ENCODE results near the gene RUFY2. TPM values are rescaled to one million over a fixed set of nuclear protein-coding genes. Genes with fewer than 3 reads are reported as not detected.

The RUFY2 gene
- total and polyA plus RNA-seq, 2 donors (not counting 3 experiments of a cell fraction or from before 2014, with no cell fraction given) = 5.7 to 24.2 TPM

DNA sequence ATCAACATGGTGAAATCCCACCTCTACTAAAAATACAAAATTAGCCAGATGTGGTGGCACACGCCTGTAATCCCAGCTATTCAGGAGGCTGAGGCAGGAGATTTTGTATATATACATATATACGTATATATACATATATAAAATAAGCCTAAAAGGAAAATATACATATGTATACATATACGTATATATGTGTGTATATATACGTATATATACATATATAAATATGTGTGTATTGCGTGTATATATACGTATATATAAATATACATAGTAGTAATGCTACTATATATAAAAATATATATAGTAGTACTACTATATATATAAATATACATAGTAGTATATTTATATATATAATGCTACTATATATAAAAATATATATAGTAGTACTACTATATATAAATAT lies 47.9 kb downstream of the RUFY2 start:
- TF ChIP-seq FOS (IDR thresholded peaks at IDR 0.05; ENCODE audit: borderline replicate concordance, insufficient read depth, low read length) (no peak), JUN (IDR thresholded peaks at IDR 0.05; ENCODE audit: borderline replicate concordance, insufficient read depth, insufficient read length, low read depth) (no peak), EZH2 (IDR thresholded peaks at IDR 0.05; ENCODE audit: borderline replicate concordance, low read depth, low read length, severe bottlenecking) (no peak), GATA2 (IDR thresholded peaks at IDR 0.05; ENCODE audit: insufficient read depth, insufficient read length, low read depth, low read length) (no peak), POLR2A (IDR thresholded peaks at IDR 0.05; ENCODE audit: low read depth, low read length) (no peak), MYC (IDR thresholded peaks at IDR 0.05; ENCODE audit: low read depth, low read length) (no peak), POLR2AphosphoS5 (IDR thresholded peaks at IDR 0.05; ENCODE audit: insufficient read depth, low read depth, low read length) (no peak)
- TF ChIP-seq, protein P1, sequence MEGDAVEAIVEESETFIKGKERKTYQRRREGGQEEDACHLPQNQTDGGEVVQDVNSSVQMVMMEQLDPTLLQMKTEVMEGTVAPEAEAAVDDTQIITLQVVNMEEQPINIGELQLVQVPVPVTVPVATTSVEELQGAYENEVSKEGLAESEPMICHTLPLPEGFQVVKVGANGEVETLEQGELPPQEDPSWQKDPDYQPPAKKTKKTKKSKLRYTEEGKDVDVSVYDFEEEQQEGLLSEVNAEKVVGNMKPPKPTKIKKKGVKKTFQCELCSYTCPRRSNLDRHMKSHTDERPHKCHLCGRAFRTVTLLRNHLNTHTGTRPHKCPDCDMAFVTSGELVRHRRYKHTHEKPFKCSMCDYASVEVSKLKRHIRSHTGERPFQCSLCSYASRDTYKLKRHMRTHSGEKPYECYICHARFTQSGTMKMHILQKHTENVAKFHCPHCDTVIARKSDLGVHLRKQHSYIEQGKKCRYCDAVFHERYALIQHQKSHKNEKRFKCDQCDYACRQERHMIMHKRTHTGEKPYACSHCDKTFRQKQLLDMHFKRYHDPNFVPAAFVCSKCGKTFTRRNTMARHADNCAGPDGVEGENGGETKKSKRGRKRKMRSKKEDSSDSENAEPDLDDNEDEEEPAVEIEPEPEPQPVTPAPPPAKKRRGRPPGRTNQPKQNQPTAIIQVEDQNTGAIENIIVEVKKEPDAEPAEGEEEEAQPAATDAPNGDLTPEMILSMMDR (IDR thresholded peaks at IDR 0.05; ENCODE audit: extremely low read depth in 1 of 2, insufficient read depth in 1 of 2, low read depth in 1 of 2, low read length in 2 of 2) = no peak
- TF ChIP-seq, protein P2, sequence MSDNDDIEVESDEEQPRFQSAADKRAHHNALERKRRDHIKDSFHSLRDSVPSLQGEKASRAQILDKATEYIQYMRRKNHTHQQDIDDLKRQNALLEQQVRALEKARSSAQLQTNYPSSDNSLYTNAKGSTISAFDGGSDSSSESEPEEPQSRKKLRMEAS (IDR thresholded peaks at IDR 0.05; ENCODE audit: insufficient read depth, insufficient read length) = no peak
- H3K79me2 ChIP-seq (ENCODE audit: control insufficient read depth, insufficient read depth, low read length) = no peaks in the 10 kb centered on the region
- intact Hi-C loops (cut with micrococcal nuclease) (no loop called here), dilution Hi-C loops (cut with MboI; ENCODE audit: extremely low pct_ligation_motif_present, low sequenced_read_pairs) (no loop called here)
- peaks cover 7 to 9% of the 10 kb centered on the region in 2 experiments for H3K36me3 ChIP-seq (ENCODE audit: control insufficient read depth in 2 of 2, extremely low read depth in 1 of 2, insufficient read depth in 2 of 2, low read length in 2 of 2)
- DNase-seq (ENCODE audit: low read depth, low spot score) (no peak), FAIRE-seq (no peak)
- ChIA-PET POLR2A (no interaction called here), CTCF (no interaction called here)
- no peaks in the 10 kb centered on the region for H3K9me3 ChIP-seq (replicated peaks; ENCODE audit: control insufficient read depth, insufficient read depth, low read length)
- H4K20me1 ChIP-seq (replicated peaks; ENCODE audit: control insufficient read depth, extremely low read depth, insufficient read depth, low read length) = no peaks in the 10 kb centered on the region
- no peaks in the 10 kb centered on the region for H3K27me3 ChIP-seq (ENCODE audit: control insufficient read depth in 2 of 2, insufficient read depth in 2 of 2, low read length in 2 of 2)
- no peak overlapping the region for H3K27ac ChIP-seq (ENCODE audit: insufficient read depth, low read depth, low read length)
- no peak overlapping the region for H3K4me3 ChIP-seq (replicated peaks in 1 of 3; ENCODE audit: insufficient read depth in 1 of 3, low read depth in 1 of 3, low read length in 3 of 3)
- H2AFZ ChIP-seq (ENCODE audit: low read depth, low read length) = no peak overlapping the region
- H3K4me2 ChIP-seq (ENCODE audit: insufficient read depth, low read length) = no peak overlapping the region
- BruUV-seq (replicated peaks) = no TSS peak
- no peaks in the 10 kb centered on the region for H3K9me1 ChIP-seq (replicated peaks; ENCODE audit: control insufficient read depth, extremely low read depth, insufficient read depth, low read length)
- no peak overlapping the region for H3K9ac ChIP-seq (replicated peaks; ENCODE audit: extremely low read depth, insufficient read depth, low read length)
- no peaks in the 10 kb centered on the region for H3K4me1 ChIP-seq (ENCODE audit: control insufficient read depth, extremely low read depth, insufficient read depth, low read length)

Data from endothelial cell of umbilical vein (primary cell).